GM10266 (cell line): ENCODE data around the gene RABIF.
"Not testable (repeated sequence)": the region's sequence is repeated elsewhere in the genome, so short reads cannot be mapped to it uniquely, and the experiment has no call there.

Experiments
- DNase-seq: peaks from one replicate; pipeline ENCODE4 v3.0.0; 2012; ENCODE audit errors: extremely low spot score
- TF ChIP-seq, protein P1 (sequence below): IDR thresholded peaks from 2 replicates; pipeline ENCODE4 v1.5.1; 2012; ENCODE audit warnings: mild to moderate bottlenecking, low read depth; ENCODE audit not compliant: control insufficient read depth, insufficient read depth; ENCODE audit errors: missing control alignments

Gene RABIF

DNA sequence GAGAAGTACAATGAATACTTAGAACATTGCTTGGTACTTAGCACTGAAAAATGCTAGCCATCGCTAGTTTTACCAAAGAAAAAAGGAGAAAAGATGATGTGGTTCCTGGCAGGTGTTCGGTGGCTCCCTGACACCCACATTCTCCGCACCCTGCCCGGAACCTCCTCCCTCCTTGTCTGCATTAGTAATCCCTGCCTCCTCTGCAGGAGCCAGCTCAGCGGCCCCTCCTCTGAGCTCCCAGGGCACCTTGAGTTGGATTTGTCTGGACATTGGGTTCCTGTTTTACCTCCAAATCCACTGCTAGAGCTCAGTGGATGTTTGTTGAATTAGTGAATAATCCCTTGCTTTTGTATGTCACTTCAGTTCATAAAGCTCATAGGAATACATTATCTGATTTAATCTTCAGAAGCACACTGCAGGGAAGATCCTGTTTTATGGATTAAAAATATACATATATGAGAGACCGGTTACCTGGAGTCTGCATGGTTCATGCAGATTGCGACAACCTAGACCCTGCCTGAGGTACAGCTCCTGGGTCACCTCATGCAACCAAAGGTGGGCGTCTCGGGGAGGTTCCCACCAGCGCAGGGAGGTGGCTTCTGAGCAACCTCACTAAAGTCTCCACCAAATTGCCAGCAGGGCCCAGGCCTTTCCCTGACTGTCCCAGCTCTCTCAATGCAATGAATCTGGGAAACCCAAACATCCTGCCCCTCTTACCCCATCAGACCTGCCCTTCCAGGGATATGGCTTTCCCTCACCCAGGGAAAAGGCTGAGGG, 54.0 kb downstream of the RABIF start:
- TF ChIP-seq, protein P1, sequence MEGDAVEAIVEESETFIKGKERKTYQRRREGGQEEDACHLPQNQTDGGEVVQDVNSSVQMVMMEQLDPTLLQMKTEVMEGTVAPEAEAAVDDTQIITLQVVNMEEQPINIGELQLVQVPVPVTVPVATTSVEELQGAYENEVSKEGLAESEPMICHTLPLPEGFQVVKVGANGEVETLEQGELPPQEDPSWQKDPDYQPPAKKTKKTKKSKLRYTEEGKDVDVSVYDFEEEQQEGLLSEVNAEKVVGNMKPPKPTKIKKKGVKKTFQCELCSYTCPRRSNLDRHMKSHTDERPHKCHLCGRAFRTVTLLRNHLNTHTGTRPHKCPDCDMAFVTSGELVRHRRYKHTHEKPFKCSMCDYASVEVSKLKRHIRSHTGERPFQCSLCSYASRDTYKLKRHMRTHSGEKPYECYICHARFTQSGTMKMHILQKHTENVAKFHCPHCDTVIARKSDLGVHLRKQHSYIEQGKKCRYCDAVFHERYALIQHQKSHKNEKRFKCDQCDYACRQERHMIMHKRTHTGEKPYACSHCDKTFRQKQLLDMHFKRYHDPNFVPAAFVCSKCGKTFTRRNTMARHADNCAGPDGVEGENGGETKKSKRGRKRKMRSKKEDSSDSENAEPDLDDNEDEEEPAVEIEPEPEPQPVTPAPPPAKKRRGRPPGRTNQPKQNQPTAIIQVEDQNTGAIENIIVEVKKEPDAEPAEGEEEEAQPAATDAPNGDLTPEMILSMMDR: no peak
- DNase-seq: no peak

- TF ChIP-seq, protein P1: no peak
- DNase-seq: no peak
Measured at GRCh38 chr1:202831906-202832305, 57.0 kb downstream of the RABIF start.

DNA sequence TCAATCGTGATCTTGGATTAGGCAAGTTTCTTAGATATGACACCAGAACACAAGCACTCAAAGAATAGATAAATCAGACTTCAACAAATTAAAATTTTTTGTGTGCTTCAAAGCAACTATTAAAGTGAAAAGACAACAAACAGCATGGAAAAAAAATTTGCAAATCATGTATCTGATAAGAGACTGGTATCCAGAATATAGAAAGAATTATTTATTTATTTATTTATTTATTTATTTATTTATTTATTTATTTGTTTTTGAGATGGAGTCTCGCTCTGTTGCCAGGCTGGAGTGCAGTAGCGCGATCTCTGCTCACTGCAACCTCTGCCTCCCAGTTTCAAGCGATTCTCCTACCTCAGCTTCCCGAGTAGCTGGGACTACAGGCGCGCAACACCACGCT, 59.7 kb downstream of the RABIF start:
- not testable (repeated sequence) for DNase-seq
